Mucosa of stomach (tissue), 1 donor: ENCODE measurements around the gene NXNL2.
A peak's percentile ranks its signal among the peaks of the same experiment; 100 is the strongest.

ENCODE experiments used
- H3K27me3 ChIP-seq: one replicate; pipeline ENCODE4 v1.7.0; 2013; ENCODE audit warnings: mild to moderate bottlenecking, low read length; ENCODE audit not compliant: control insufficient read depth, insufficient read depth
- H3K36me3 ChIP-seq: one replicate; pipeline ENCODE4 v1.7.0; 2013; ENCODE audit warnings: low read length; ENCODE audit not compliant: control insufficient read depth, insufficient read depth
- H3K4me1 ChIP-seq: one replicate; pipeline ENCODE4 v1.7.0; 2013; ENCODE audit warnings: mild to moderate bottlenecking, low read length; ENCODE audit not compliant: control insufficient read depth, insufficient read depth
- H3K4me3 ChIP-seq: one replicate; pipeline ENCODE4 v1.7.0; 2013; ENCODE audit warnings: low read length
- H3K9ac ChIP-seq: one replicate; pipeline ENCODE4 v1.7.0; 2013; ENCODE audit warnings: mild to moderate bottlenecking, low read length, moderate library complexity
- H3K9me3 ChIP-seq: one replicate; pipeline ENCODE4 v1.7.0; 2013; ENCODE audit warnings: mild to moderate bottlenecking, low read length, moderate library complexity; ENCODE audit not compliant: control insufficient read depth
- donor health status: Pancreatic carcinoma.

The NXNL2 gene

DNA sequence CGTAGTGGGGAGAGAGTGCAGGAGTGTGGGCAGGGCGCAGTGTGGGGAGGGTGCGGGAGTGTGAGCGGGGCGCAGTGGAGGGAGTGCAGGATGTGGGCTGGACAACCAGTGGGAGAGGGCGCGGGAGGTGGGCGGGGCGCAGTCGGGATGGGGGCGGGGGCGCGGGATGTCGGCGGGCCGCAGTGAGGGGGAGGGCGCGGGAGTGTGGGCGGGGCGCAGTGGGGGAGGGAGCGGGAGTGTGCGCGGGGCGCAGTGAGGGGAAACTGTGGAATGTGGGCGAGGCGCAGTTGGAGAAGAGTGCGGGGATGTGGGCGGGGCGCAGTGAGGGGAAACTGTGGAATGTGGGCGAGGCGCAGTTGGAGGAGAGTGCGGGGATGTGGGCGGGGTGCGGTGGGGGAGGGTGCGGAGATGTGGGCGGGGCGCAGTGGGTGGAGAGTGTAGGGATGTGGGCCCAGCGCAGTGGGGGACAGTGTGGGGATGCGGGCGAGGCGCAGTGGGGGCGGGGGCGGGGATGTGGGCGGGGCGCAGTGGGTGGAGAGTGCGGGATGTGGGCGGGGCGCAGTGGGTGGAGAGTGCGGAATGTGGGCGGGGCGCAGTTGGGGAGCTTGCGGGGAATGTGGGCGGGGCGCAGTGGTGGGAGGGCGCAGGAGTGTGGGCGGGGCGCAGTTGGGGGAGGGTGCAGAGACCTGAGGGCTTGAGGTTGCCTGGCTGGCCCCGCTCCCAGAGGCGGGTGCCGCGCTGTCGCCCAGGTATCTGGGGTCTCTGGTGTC is at the start of gene NXNL2:
Gene NXNL2, plus strand, starts transcription at position 723 of the 770 bp plus-strand sequence. CDS start 257 bp downstream, outside the sequence.
- H3K9ac ChIP-seq, result peak within 1 kb of the TSS; percentile 9

DNA sequence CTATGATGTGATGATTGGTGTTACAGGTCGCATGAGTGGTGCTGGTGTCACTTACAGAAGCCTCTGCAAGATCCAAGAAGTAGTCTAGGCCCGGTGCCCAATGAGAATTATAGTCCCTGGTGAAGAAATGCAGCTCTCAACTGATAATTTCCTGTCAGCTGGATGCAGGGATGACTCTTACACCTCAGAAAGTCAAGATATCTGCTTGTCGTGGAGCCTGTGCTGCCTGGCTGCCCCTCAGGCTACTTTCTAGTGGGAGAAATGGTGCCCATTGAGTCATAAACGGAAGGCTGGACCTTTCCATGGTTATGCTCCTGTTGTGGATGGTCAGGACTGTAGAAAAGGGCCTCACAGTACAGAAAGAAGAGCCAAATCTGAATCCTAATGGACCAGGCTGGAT is 46.8 kb upstream of the NXNL2 start:
- H3K27me3 ChIP-seq, result no peaks in the 10 kb centered on the region
- no peak overlapping the region for H3K9ac ChIP-seq
- no peaks in the 10 kb centered on the region for H3K36me3 ChIP-seq
- H3K4me1 ChIP-seq, result no peaks in the 10 kb centered on the region
- no peak overlapping the region for H3K4me3 ChIP-seq
- no peaks in the 10 kb centered on the region for H3K9me3 ChIP-seq

More for the DNA sequence above, at the start of gene NXNL2:
- H3K36me3 ChIP-seq, result no peaks in the 10 kb centered on the region
- H3K27me3 ChIP-seq, result peaks cover 30% of the 10 kb centered on the region
- no peaks in the 10 kb centered on the region for H3K9me3 ChIP-seq
- no peak within 1 kb of the TSS for H3K4me3 ChIP-seq
- peaks cover 13% of the 10 kb centered on the region for H3K4me1 ChIP-seq

DNA sequence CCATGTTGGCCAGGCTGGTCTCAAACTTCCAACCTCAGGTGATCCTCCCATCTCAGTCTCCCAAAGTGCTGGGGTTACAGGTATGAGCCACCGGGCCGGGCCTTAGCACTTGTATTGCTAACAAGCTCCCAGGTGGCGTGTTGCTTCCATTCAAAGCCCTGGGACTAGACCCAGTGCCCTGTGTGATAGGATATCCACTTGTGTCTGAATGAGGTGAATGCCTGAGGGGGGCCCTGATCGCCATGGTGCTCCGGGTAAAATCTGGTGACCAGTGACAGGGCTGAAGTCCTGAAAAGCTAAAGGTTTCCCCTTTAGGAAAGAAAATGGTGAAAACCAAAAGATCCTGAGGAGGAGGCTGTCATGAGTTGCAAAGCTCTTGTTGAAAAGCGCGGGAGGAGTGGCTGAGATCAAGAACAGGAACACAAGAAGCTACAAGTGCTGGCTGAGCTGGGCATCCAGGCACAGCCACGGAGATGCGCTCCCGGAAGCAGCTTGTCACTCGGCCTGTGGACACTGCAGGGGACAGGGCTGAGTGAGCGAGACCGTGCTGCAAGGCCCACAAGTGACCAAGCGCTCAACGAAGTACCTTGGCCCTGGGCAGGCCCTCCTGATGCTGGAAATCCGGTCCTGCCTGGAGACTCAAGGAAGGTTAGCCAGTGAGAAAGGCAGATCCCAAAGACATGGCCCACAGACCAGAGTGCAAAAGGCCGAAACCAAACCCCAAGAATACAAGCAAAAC is 39.8 kb upstream of the NXNL2 start:
- Histone ChIP-seq H3K36me3 (no peaks in the 10 kb centered on the region), H3K4me1 (no peaks in the 10 kb centered on the region), H3K9ac (no peak overlapping the region), H3K9me3 (no peaks in the 10 kb centered on the region), H3K27me3 (no peaks in the 10 kb centered on the region), H3K4me3 (no peak overlapping the region)

DNA sequence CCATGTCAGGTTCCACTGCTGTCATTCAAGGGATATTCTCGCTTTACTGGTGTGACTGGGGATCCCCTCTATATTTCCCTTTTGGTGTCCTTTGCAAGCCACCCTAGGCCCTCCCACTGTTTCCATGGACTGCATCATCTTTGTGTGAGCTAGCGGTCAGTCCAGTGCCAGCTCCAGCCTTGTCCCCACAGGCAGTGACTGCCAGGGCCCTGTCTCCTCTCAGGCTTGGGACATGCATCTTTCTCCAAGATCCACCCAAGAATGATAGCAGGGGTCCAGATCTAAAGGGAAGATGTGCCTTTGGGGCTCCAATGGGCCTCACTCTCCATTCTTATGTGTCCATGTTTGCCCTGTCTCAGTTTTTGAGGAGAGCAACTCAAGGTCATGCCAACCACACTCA is 37.8 kb upstream of the NXNL2 start:
- H3K4me1 ChIP-seq, result no peaks in the 10 kb centered on the region
- H3K4me3 ChIP-seq, result no peak overlapping the region
- H3K27me3 ChIP-seq, result no peaks in the 10 kb centered on the region
- no peaks in the 10 kb centered on the region for H3K36me3 ChIP-seq
- H3K9me3 ChIP-seq, result no peaks in the 10 kb centered on the region
- no peak overlapping the region for H3K9ac ChIP-seq

DNA sequence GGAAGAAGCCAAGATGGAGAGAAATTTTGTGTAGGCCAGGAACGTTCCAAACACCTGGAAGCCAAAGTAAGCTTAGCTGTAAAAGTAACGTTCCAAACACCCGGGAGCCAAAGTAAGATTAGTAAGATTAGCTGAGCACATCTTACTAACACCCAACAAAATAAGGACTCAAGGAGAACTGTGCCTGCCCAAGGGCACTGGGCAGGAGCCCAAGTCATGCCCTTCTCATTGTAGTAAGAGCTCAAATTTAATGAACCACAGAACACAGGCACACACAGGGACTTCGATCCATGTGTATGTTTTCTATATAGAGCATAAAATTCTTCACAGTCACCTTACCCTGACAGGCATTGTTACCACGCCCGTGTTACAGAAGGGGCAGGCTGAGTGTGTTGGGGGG is 36.1 kb upstream of the NXNL2 start:
- no peaks in the 10 kb centered on the region for H3K4me1 ChIP-seq
- H3K9me3 ChIP-seq, result no peaks in the 10 kb centered on the region
- H3K36me3 ChIP-seq, result no peaks in the 10 kb centered on the region
- H3K4me3 ChIP-seq, result no peak overlapping the region
- H3K27me3 ChIP-seq, result no peaks in the 10 kb centered on the region
- H3K9ac ChIP-seq, result no peak overlapping the region

DNA sequence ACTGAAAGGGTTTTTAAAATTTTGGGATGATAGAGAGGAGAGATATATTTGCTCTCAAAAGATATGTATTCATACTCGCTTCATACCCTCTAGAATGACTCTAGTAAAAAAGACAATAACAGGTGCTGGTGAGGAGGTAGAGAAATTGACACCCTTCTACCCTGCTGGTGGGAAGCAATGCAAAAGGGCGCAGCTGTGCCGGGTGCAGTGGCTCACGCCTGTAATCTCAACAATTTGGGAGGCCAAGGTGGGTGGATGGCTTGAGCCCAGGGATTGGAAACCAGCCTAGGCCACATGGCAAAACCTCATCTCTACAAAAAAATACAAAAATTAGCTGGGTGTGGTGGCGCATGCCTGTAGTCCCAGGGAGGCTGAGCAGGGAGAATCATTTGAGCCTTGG is 33.9 kb upstream of the NXNL2 start:
- Histone ChIP-seq H3K36me3 (no peaks in the 10 kb centered on the region), H3K4me1 (no peaks in the 10 kb centered on the region), H3K9me3 (no peaks in the 10 kb centered on the region), H3K9ac (no peak overlapping the region), H3K27me3 (no peaks in the 10 kb centered on the region), H3K4me3 (no peak overlapping the region)

DNA sequence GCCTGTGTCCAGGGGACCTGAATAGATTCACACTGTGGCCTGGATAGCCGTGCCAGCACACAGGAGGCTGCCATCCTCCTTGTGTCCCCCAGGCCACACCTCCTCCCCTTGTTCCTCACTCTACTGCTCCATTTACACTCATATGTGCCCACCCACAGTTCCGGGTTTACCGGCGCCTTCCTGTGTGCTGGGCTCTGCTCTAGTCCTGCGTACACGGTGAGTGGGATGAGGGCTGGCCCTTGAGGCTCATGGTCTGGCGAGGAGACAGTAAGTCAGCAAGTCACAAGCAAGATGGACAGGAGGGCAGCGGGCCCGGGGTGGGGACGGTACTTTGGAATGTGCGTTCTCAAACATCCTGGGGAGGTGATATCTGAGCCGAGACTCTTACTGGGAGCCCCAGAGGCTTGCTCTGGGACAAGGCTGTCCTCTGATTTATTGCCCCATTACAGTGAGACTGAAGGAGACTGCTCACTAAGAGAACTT is 32.4 kb upstream of the NXNL2 start:
- H3K4me3 ChIP-seq, result no peak overlapping the region
- no peak overlapping the region for H3K9ac ChIP-seq
- H3K4me1 ChIP-seq, result no peaks in the 10 kb centered on the region
- H3K27me3 ChIP-seq, result no peaks in the 10 kb centered on the region
- no peaks in the 10 kb centered on the region for H3K9me3 ChIP-seq
- no peaks in the 10 kb centered on the region for H3K36me3 ChIP-seq

DNA sequence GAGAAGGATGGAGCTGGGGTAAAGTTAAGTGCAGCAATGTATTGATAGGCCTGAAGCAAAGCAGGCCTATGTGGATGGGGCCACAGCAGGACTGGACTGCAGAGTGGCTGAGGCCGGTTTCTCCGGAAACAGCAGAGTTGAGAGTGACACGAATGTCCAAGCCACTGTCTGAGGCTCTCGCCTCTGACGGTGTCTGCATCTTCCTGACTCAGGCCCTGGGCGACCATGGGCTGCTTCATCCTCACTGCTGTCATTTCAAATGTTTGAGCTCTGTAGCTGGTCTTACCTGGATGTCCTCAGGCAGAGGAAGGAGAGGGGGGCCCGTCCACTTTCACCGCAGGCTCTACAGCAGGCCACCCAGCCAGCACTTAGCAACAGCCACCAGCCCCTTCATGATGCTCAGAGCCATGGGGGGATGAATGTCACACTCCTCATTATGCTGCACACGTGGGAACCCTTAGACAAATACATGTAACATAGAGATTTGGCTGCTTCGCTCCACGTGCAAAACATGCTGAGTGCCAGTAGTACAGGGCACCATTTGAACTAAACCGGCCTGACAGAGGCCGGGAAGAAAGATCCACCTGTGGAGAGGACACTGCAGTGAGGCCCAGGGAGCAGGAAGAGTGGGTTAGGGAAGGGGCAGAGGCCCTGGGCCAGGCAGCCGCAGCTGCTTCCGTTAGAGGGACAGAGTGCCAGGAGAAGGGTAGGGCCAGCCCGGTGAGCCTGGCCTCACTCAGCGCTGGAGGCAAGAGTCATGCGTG is 31.7 kb upstream of the NXNL2 start:
- H3K4me1 ChIP-seq, result no peaks in the 10 kb centered on the region
- H3K4me3 ChIP-seq, result no peak overlapping the region
- no peaks in the 10 kb centered on the region for H3K36me3 ChIP-seq
- no peak overlapping the region for H3K9ac ChIP-seq
- no peaks in the 10 kb centered on the region for H3K27me3 ChIP-seq
- H3K9me3 ChIP-seq, result no peaks in the 10 kb centered on the region

DNA sequence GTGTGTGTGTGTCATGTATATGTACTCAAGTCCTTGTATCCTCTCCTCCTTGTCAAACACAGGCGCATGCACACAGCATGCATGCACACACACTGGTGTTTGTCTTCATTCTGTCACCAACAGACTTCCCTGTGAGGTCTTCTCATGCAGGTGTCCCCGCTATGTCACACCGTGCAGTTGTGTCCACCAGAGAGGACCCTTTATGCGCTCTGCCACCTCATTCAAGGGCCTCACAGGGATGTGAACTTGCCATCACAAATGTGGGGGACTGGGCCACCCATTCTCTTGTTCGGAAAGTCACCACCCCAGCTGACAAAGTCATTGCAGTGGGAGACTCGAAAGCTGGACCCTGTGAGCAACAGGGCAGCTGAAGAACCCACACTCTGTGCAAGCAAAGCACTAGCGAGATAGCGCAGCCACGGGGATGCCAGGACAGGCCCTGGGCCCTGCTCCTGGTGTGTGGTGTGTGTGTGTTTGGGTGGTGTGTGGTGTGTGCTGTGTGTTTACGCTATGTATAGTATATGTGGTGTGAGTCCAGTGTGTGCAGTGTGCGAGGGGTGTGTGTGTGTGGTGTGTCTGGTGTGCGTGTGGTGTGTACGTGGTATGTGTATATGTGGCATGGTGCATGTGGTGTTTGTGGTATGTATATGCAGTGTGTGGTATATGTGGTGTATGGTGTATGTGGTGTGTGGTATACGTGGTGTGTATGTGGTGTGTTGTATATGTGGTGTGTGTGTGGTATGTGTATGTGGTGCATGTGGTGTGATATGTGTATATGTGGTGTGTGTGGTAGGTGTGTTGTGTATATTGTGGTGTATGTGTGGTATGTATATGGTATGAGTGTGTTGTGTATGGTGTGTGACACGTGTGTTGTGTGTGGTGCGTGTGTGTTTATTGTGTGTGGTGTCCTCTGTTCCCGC is 30.9 kb upstream of the NXNL2 start:
- H3K36me3 ChIP-seq, result no peaks in the 10 kb centered on the region
- no peaks in the 10 kb centered on the region for H3K27me3 ChIP-seq
- H3K4me1 ChIP-seq, result no peaks in the 10 kb centered on the region
- H3K4me3 ChIP-seq, result no peak overlapping the region
- no peaks in the 10 kb centered on the region for H3K9me3 ChIP-seq
- no peak overlapping the region for H3K9ac ChIP-seq

DNA sequence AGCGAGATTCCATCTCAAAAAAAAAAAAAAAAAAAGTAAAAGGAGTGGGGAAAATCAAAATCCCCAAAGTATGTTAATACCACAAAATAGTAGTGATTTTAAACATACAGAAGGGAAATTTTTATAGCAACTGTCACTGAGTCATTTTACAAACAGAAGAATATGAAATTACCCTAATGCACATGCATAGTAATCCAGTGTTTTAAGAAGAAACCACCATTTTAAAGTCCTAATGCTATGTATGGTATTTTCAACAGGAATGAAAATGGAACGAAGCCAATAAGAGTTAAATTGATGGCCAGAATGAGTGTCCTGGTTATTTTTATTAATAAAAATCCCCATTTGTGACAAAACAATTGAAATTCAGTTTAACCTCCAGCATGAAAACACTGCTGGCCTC is 26.7 kb upstream of the NXNL2 start:
- H3K4me3 ChIP-seq, result no peak overlapping the region
- H3K36me3 ChIP-seq, result no peaks in the 10 kb centered on the region
- H3K27me3 ChIP-seq, result no peaks in the 10 kb centered on the region
- H3K4me1 ChIP-seq, result peaks cover 4% of the 10 kb centered on the region
- no peaks in the 10 kb centered on the region for H3K9me3 ChIP-seq
- H3K9ac ChIP-seq, result no peak overlapping the region

DNA sequence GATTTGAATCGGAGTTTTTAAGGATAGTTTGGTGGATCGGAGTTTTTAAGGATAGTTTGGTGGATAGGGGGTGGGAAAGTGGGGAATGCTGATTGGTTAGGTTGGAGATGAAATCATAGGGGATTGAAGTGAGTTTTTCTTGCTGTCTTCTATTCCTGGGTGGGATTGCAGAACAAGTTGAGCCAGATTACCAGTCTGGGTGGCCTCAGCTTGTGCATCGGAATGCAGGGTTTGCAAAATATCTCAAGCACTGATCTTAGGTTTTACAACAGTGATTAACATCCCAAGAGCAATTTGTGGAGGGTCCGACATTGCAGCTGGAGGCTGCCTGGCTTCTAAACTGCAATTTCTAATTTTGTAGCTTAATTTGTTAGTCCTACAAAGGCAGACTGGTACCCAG is 23.1 kb upstream of the NXNL2 start:
- Histone ChIP-seq H3K27me3 (no peaks in the 10 kb centered on the region), H3K36me3 (no peaks in the 10 kb centered on the region), H3K9ac (no peak overlapping the region), H3K9me3 (no peaks in the 10 kb centered on the region), H3K4me3 (no peak overlapping the region), H3K4me1 (peaks cover 9% of the 10 kb centered on the region)
